GM12873 (cell line): ENCODE measurements around the gene NSUN4.

Experiments
- CTCF ChIP-seq: IDR thresholded peaks from 2 replicates; pipeline ENCODE4 v1.5.1; 2012; ENCODE audit warnings: low read depth, mild to moderate bottlenecking, moderate library complexity, low read length, control low read depth; ENCODE audit not compliant: insufficient read depth; ENCODE audit errors: missing control alignments

The NSUN4 gene

GRCh38 chr1:46405724-46406123 lies 65.1 kb downstream of the NSUN4 start:
- no peak for TF ChIP-seq CTCF

- TF ChIP-seq CTCF = no peak
Observed at GRCh38 chr1:46406881-46407608, 66.4 kb downstream of the NSUN4 start.

GRCh38 chr1:46407636-46408035 lies 67.0 kb downstream of the NSUN4 start:
- TF ChIP-seq CTCF = no peak

GRCh38 chr1:46408356-46409062 lies 67.9 kb downstream of the NSUN4 start:
- TF ChIP-seq CTCF = no peak

GRCh38 chr1:46409063-46409372 lies 68.4 kb downstream of the NSUN4 start:
- TF ChIP-seq CTCF = no peak

GRCh38 chr1:46410156-46411009 lies 69.8 kb downstream of the NSUN4 start:
- TF ChIP-seq CTCF = no peak

GRCh38 chr1:46411010-46411405 lies 70.4 kb downstream of the NSUN4 start:
- TF ChIP-seq CTCF = peak; percentile 5
